HUES64 (cell line): ENCODE data around the gene CYB561D2.

Experiments
- H3K27ac ChIP-seq: 2 replicates; pipeline ENCODE4 v1.7.0; 2013; ENCODE audit warnings: low read depth, low read length, inconsistent platforms
- H3K27me3 ChIP-seq: 2 replicates; pipeline ENCODE4 v1.6.1; 2013; ENCODE audit warnings: mild to moderate bottlenecking, low read length; ENCODE audit not compliant: insufficient read depth
- H3K36me3 ChIP-seq: 2 replicates; pipeline ENCODE4 v1.6.1; 2013; ENCODE audit warnings: mild to moderate bottlenecking, low read length; ENCODE audit not compliant: insufficient read depth
- H3K4me1 ChIP-seq: 2 replicates; pipeline ENCODE4 v1.6.1; 2013; ENCODE audit warnings: mild to moderate bottlenecking, low read length, moderate library complexity; ENCODE audit not compliant: insufficient read depth
- H3K4me3 ChIP-seq: 2 replicates; pipeline ENCODE4 v1.5.1; 2013; ENCODE audit warnings: mild to moderate bottlenecking, low read length, moderate library complexity
- H3K9ac ChIP-seq: 2 replicates; pipeline ENCODE4 v1.6.1; 2013; ENCODE audit warnings: mild to moderate bottlenecking, low read depth, low read length
- H3K9me3 ChIP-seq: 2 replicates; pipeline ENCODE4 v1.6.1; 2013; ENCODE audit warnings: low read depth, low read length; ENCODE audit not compliant: insufficient read depth
- WGBS: fragments of 150-250, 120-280 bp; methylation state at CpG from one replicate; pipeline ENCODE4 v1.1.7; 2013; ENCODE audit warnings: missing lambda C conversion rate; 5-methylcytosine and 5-hydroxymethylcytosine counted together

Gene CYB561D2

GRCh38 chr3:50372349-50372748 is 21.7 kb downstream of the CYB561D2 start:
- H3K27me3 ChIP-seq, result no peaks in the 10 kb centered on the region
- H3K4me1 ChIP-seq, result peaks cover 19% of the 10 kb centered on the region
- no peak overlapping the region for H3K9ac ChIP-seq
- H3K27ac ChIP-seq, result 0 out of 2 replicates have a peak overlapping the region, but pooled peaks have one; percentile 35
- 76% methylated on average over 8 of the region's 8 CpGs for WGBS
- no peaks in the 10 kb centered on the region for H3K36me3 ChIP-seq
- no peak overlapping the region for H3K4me3 ChIP-seq
- no peaks in the 10 kb centered on the region for H3K9me3 ChIP-seq

GRCh38 chr3:50373146-50374051 is 22.7 kb downstream of the CYB561D2 start:
- H3K27me3 ChIP-seq, result no peaks in the 10 kb centered on the region
- H3K36me3 ChIP-seq, result no peaks in the 10 kb centered on the region
- no peak overlapping the region for H3K4me3 ChIP-seq
- peaks cover 19% of the 10 kb centered on the region for H3K4me1 ChIP-seq
- H3K9me3 ChIP-seq, result no peaks in the 10 kb centered on the region
- H3K27ac ChIP-seq, result no peak overlapping the region
- H3K9ac ChIP-seq, result no peak overlapping the region
- 45% methylated on average over 12 of the region's 12 CpGs for WGBS

GRCh38 chr3:50374363-50375257 is 23.9 kb downstream of the CYB561D2 start:
- no peak overlapping the region for H3K4me3 ChIP-seq
- no peaks in the 10 kb centered on the region for H3K9me3 ChIP-seq
- H3K4me1 ChIP-seq, result peaks cover 19% of the 10 kb centered on the region
- no peak overlapping the region for H3K27ac ChIP-seq
- H3K9ac ChIP-seq, result no peak overlapping the region
- H3K27me3 ChIP-seq, result no peaks in the 10 kb centered on the region
- H3K36me3 ChIP-seq, result no peaks in the 10 kb centered on the region
- 69% methylated on average over 22 of the region's 22 CpGs for WGBS

GRCh38 chr3:50375258-50375931 is 24.7 kb downstream of the CYB561D2 start:
- no peaks in the 10 kb centered on the region for H3K9me3 ChIP-seq
- H3K4me1 ChIP-seq, result peaks cover 19% of the 10 kb centered on the region
- H3K27me3 ChIP-seq, result no peaks in the 10 kb centered on the region
- H3K9ac ChIP-seq, result no peak overlapping the region
- no peak overlapping the region for H3K27ac ChIP-seq
- H3K36me3 ChIP-seq, result no peaks in the 10 kb centered on the region
- H3K4me3 ChIP-seq, result no peak overlapping the region
- 75% methylated on average over 7 of the region's 7 CpGs for WGBS

GRCh38 chr3:50378024-50378423 is 27.4 kb downstream of the CYB561D2 start:
- Histone ChIP-seq H3K9ac (no peak overlapping the region), H3K4me1 (peaks cover 2% of the 10 kb centered on the region; the same call in 1 of the 2 replicates), H3K9me3 (no peaks in the 10 kb centered on the region), H3K27ac (no peak overlapping the region), H3K27me3 (no peaks in the 10 kb centered on the region), H3K4me3 (no peak overlapping the region), H3K36me3 (no peaks in the 10 kb centered on the region)
- WGBS, result 71% methylated on average over 6 of the region's 6 CpGs

GRCh38 chr3:50378757-50379156 is 28.1 kb downstream of the CYB561D2 start:
- Histone ChIP-seq H3K27ac (no peak overlapping the region), H3K9ac (no peak overlapping the region), H3K9me3 (no peaks in the 10 kb centered on the region), H3K4me3 (no peak overlapping the region), H3K27me3 (no peaks in the 10 kb centered on the region), H3K36me3 (no peaks in the 10 kb centered on the region), H3K4me1 (no peaks in the 10 kb centered on the region)
- 89% methylated on average over 17 of the region's 17 CpGs for WGBS

GRCh38 chr3:50380405-50381085 is 29.9 kb downstream of the CYB561D2 start:
- H3K27ac ChIP-seq, result no peak overlapping the region
- 89% methylated on average over 17 of the region's 17 CpGs for WGBS
- H3K36me3 ChIP-seq, result no peaks in the 10 kb centered on the region
- no peak overlapping the region for H3K9ac ChIP-seq
- no peaks in the 10 kb centered on the region for H3K9me3 ChIP-seq
- H3K27me3 ChIP-seq, result no peaks in the 10 kb centered on the region
- H3K4me3 ChIP-seq, result no peak overlapping the region
- no peaks in the 10 kb centered on the region for H3K4me1 ChIP-seq

GRCh38 chr3:50381383-50381782 is 30.7 kb downstream of the CYB561D2 start:
- 93% methylated on average over 4 of the region's 4 CpGs for WGBS

GRCh38 chr3:50382722-50383121 is 32.1 kb downstream of the CYB561D2 start:
- no peaks in the 10 kb centered on the region for H3K36me3 ChIP-seq
- no peak overlapping the region for H3K27ac ChIP-seq
- H3K9ac ChIP-seq, result no peak overlapping the region
- WGBS, result 88% methylated on average over 12 of the region's 12 CpGs
- H3K4me1 ChIP-seq, result no peaks in the 10 kb centered on the region
- no peak overlapping the region for H3K4me3 ChIP-seq
- H3K27me3 ChIP-seq, result no peaks in the 10 kb centered on the region
- no peaks in the 10 kb centered on the region for H3K9me3 ChIP-seq

More at GRCh38 chr3:50381383-50381782, 30.7 kb downstream of the CYB561D2 start:
- no peak overlapping the region for H3K27ac ChIP-seq
- no peaks in the 10 kb centered on the region for H3K36me3 ChIP-seq
- no peaks in the 10 kb centered on the region for H3K4me1 ChIP-seq
- H3K4me3 ChIP-seq, result no peak overlapping the region
- H3K9ac ChIP-seq, result no peak overlapping the region
- no peaks in the 10 kb centered on the region for H3K27me3 ChIP-seq
- H3K9me3 ChIP-seq, result no peaks in the 10 kb centered on the region

- Histone ChIP-seq H3K36me3 (no peaks in the 10 kb centered on the region), H3K4me3 (no peak overlapping the region), H3K9ac (no peak overlapping the region), H3K27me3 (no peaks in the 10 kb centered on the region), H3K9me3 (no peaks in the 10 kb centered on the region), H3K27ac (no peak overlapping the region), H3K4me1 (no peaks in the 10 kb centered on the region)
- WGBS, result 91% methylated on average over 6 of the region's 6 CpGs
Measured at GRCh38 chr3:50383750-50384149, 33.1 kb downstream of the CYB561D2 start.
